Karpas-422 (cell line): ENCODE data around the gene LPP. TPM values are rescaled to one million over a fixed set of nuclear protein-coding genes. Genes with fewer than 3 reads are reported as not detected.

Experiments
- DNase-seq: peaks from one replicate; pipeline ENCODE4 v3.0.0-alpha.2; 2015
- H2AFZ ChIP-seq: fragments of 200-600 bp; sonication (generic); 2 replicates; pipeline ENCODE4 v1.6.1; 2014; ENCODE audit warnings: antibody characterized with exemption, low read length, mixed read lengths
- H3K27ac ChIP-seq: fragments of 200-600 bp; sonication (generic); 2 replicates; pipeline ENCODE4 v1.5.1; 2014; ENCODE audit warnings: mild to moderate bottlenecking, low read length, moderate library complexity
- H3K27me3 ChIP-seq: fragments of 200-600 bp; sonication (generic); 2 replicates; pipeline ENCODE4 v1.6.1; 2014; ENCODE audit warnings: low read length, mixed read lengths
- H3K36me3 ChIP-seq: fragments of 200-600 bp; sonication (generic); 2 replicates; pipeline ENCODE4 v1.6.1; 2014; ENCODE audit warnings: low read length, mixed read lengths; ENCODE audit not compliant: insufficient read depth
- H3K4me1 ChIP-seq: fragments of 200-600 bp; sonication (generic); 2 replicates; pipeline ENCODE4 v1.6.1; 2014; ENCODE audit warnings: mild to moderate bottlenecking, low read length, mixed read lengths
- H3K4me2 ChIP-seq: fragments of 200-600 bp; sonication (generic); 2 replicates; pipeline ENCODE4 v1.6.1; 2014; ENCODE audit warnings: low read length, low read depth, mild to moderate bottlenecking; ENCODE audit not compliant: poor library complexity, severe bottlenecking
- H3K4me3 ChIP-seq: fragments of 200-600 bp; sonication (generic); 2 replicates; pipeline ENCODE4 v1.5.1; 2014; ENCODE audit warnings: mild to moderate bottlenecking, antibody characterized with exemption, low read length, mixed read lengths
- H3K79me2 ChIP-seq: fragments of 200-600 bp; sonication (generic); 2 replicates; pipeline ENCODE4 v1.6.1; 2014; ENCODE audit warnings: mild to moderate bottlenecking, low read length, mixed read lengths
- H3K9ac ChIP-seq: fragments of 200-600 bp; sonication (generic); 2 replicates; pipeline ENCODE4 v1.6.0; 2014; ENCODE audit warnings: low read length
- H3K9me2 ChIP-seq: fragments of 200-600 bp; sonication (generic), shearing (Covaris generic); replicated peaks from 2 replicates; pipeline ENCODE4 v1.6.0; 2014; ENCODE audit warnings: mild to moderate bottlenecking, low read length, moderate library complexity; ENCODE audit not compliant: insufficient read depth
- H3K9me3 ChIP-seq: fragments of 300-700, 200-600 bp; sonication (generic); 2 replicates; pipeline ENCODE4 v1.6.1; 2014; ENCODE audit warnings: low read length, mixed read lengths
- H4K20me1 ChIP-seq: fragments of 200-600 bp; sonication (generic); 2 replicates; pipeline ENCODE4 v1.6.1; 2014; ENCODE audit warnings: mild to moderate bottlenecking, antibody characterized with exemption, low read length, low read depth; ENCODE audit not compliant: insufficient read depth
- total RNA-seq: library from RNA; depleted of rRNA; stranded (reverse); fragments of >200 nt; shearing (Covaris generic); gene quantifications from 2 replicates; pipeline ENCODE4 v1.2.3, GENCODE V29; 2014; ENCODE audit warnings: low replicate concordance

The LPP gene
- total RNA-seq, 1 experiment from 2014 or later = 88.5 TPM

- Histone ChIP-seq H3K4me1 (peaks cover 5% of the 10 kb centered on the region), H3K9me2 (no peaks in the 10 kb centered on the region), H3K4me3 (no peak overlapping the region), H3K79me2 (no peaks in the 10 kb centered on the region), H4K20me1 (no peaks in the 10 kb centered on the region), H3K9ac (no peak overlapping the region), H3K9me3 (no peaks in the 10 kb centered on the region), H3K4me2 (no peak overlapping the region), H3K27ac (no peak overlapping the region), H3K27me3 (no peaks in the 10 kb centered on the region), H3K36me3 (no peaks in the 10 kb centered on the region), H2AFZ (no peak overlapping the region)
- DNase-seq = no peak
Observed at GRCh38 chr3:188523291-188523690, 369.3 kb downstream of the LPP start.

- Histone ChIP-seq H3K36me3 (no peaks in the 10 kb centered on the region), H3K9me2 (no peaks in the 10 kb centered on the region), H3K27ac (no peak overlapping the region), H3K4me1 (peaks cover 5% of the 10 kb centered on the region), H3K4me3 (no peak overlapping the region), H3K79me2 (no peaks in the 10 kb centered on the region), H3K9me3 (no peaks in the 10 kb centered on the region), H3K9ac (no peak overlapping the region), H2AFZ (no peak overlapping the region), H4K20me1 (no peaks in the 10 kb centered on the region), H3K4me2 (no peak overlapping the region), H3K27me3 (no peaks in the 10 kb centered on the region)
- DNase-seq = no peak
Observed at GRCh38 chr3:188524052-188524451, 370.1 kb downstream of the LPP start.

- no peak for DNase-seq
- peaks cover 3% of the 10 kb centered on the region for H3K4me1 ChIP-seq
- H3K4me3 ChIP-seq = no peak overlapping the region
- H3K27ac ChIP-seq = no peak overlapping the region
- H3K9me3 ChIP-seq = no peaks in the 10 kb centered on the region
- no peaks in the 10 kb centered on the region for H3K9me2 ChIP-seq
- no peaks in the 10 kb centered on the region for H3K79me2 ChIP-seq
- H3K9ac ChIP-seq = no peak overlapping the region
- H3K27me3 ChIP-seq = no peaks in the 10 kb centered on the region
- no peak overlapping the region for H2AFZ ChIP-seq
- no peak overlapping the region for H3K4me2 ChIP-seq
- no peaks in the 10 kb centered on the region for H4K20me1 ChIP-seq
- no peaks in the 10 kb centered on the region for H3K36me3 ChIP-seq
Observed at GRCh38 chr3:188526057-188526456, 372.1 kb downstream of the LPP start.

- Histone ChIP-seq H3K4me1 (no peaks in the 10 kb centered on the region), H3K27me3 (no peaks in the 10 kb centered on the region), H3K9ac (no peak overlapping the region), H2AFZ (no peak overlapping the region), H4K20me1 (no peaks in the 10 kb centered on the region), H3K9me2 (no peaks in the 10 kb centered on the region), H3K27ac (no peak overlapping the region), H3K36me3 (no peaks in the 10 kb centered on the region), H3K4me3 (no peak overlapping the region), H3K9me3 (no peaks in the 10 kb centered on the region), H3K79me2 (no peaks in the 10 kb centered on the region), H3K4me2 (no peak overlapping the region)
- DNase-seq = no peak
Observed at GRCh38 chr3:188527389-188527788, 373.4 kb downstream of the LPP start.

- no peaks in the 10 kb centered on the region for H3K4me1 ChIP-seq
- no peak overlapping the region for H2AFZ ChIP-seq
- no peak overlapping the region for H3K4me3 ChIP-seq
- H3K4me2 ChIP-seq = no peak overlapping the region
- H3K27me3 ChIP-seq = no peaks in the 10 kb centered on the region
- no peaks in the 10 kb centered on the region for H3K9me2 ChIP-seq
- H4K20me1 ChIP-seq = no peaks in the 10 kb centered on the region
- H3K27ac ChIP-seq = no peak overlapping the region
- H3K9ac ChIP-seq = no peak overlapping the region
- no peaks in the 10 kb centered on the region for H3K9me3 ChIP-seq
- no peak for DNase-seq
- H3K36me3 ChIP-seq = no peaks in the 10 kb centered on the region
- H3K79me2 ChIP-seq = no peaks in the 10 kb centered on the region
Observed at GRCh38 chr3:188528396-188528795, 374.4 kb downstream of the LPP start.

DNA sequence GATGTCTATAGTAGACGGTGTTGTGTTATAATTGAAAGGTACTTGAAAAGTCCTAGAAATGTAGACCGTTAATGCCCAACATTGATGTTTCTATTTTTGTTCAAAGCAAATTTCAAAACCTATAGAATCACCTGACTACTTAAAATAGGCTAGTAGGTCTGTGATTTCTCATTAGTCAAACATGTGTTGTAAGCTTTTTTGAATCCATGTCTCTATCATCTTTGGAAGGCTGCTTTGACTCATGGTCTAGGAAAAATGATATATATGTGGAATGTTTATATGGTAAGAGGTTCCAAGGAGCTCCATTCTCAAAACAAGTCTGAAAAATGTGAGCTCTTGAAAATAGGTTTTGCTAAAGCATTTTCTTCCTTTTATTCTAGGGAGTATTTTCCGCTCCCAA lies 375.3 kb downstream of the LPP start:
- Histone ChIP-seq H3K27me3 (no peaks in the 10 kb centered on the region), H4K20me1 (no peaks in the 10 kb centered on the region), H3K36me3 (no peaks in the 10 kb centered on the region), H3K79me2 (no peaks in the 10 kb centered on the region), H3K9ac (no peak overlapping the region), H3K4me3 (no peak overlapping the region), H3K4me1 (no peaks in the 10 kb centered on the region), H2AFZ (no peak overlapping the region), H3K27ac (no peak overlapping the region), H3K4me2 (no peak overlapping the region), H3K9me3 (no peaks in the 10 kb centered on the region), H3K9me2 (no peaks in the 10 kb centered on the region)
- DNase-seq = no peak

- no peak overlapping the region for H3K4me2 ChIP-seq
Observed at GRCh38 chr3:188530226-188530625, 376.3 kb downstream of the LPP start.

GRCh38 chr3:188531210-188531609 lies 377.3 kb downstream of the LPP start:
- Histone ChIP-seq H3K4me2 (no peak overlapping the region), H4K20me1 (no peaks in the 10 kb centered on the region), H3K4me3 (no peak overlapping the region), H3K79me2 (no peaks in the 10 kb centered on the region), H3K9ac (no peak overlapping the region), H3K4me1 (no peaks in the 10 kb centered on the region), H3K9me3 (no peaks in the 10 kb centered on the region), H3K36me3 (no peaks in the 10 kb centered on the region), H2AFZ (no peak overlapping the region), H3K9me2 (no peaks in the 10 kb centered on the region), H3K27me3 (no peaks in the 10 kb centered on the region), H3K27ac (no peak overlapping the region)
- no peak for DNase-seq

More at GRCh38 chr3:188530226-188530625, 376.3 kb downstream of the LPP start:
- no peak overlapping the region for H3K4me3 ChIP-seq
- no peaks in the 10 kb centered on the region for H3K27me3 ChIP-seq
- H3K9ac ChIP-seq = no peak overlapping the region
- H3K4me1 ChIP-seq = no peaks in the 10 kb centered on the region
- no peaks in the 10 kb centered on the region for H4K20me1 ChIP-seq
- no peaks in the 10 kb centered on the region for H3K9me3 ChIP-seq
- no peak overlapping the region for H3K27ac ChIP-seq
- no peaks in the 10 kb centered on the region for H3K79me2 ChIP-seq
- H2AFZ ChIP-seq = no peak overlapping the region
- H3K36me3 ChIP-seq = no peaks in the 10 kb centered on the region
- no peak for DNase-seq
- H3K9me2 ChIP-seq = no peaks in the 10 kb centered on the region

DNA sequence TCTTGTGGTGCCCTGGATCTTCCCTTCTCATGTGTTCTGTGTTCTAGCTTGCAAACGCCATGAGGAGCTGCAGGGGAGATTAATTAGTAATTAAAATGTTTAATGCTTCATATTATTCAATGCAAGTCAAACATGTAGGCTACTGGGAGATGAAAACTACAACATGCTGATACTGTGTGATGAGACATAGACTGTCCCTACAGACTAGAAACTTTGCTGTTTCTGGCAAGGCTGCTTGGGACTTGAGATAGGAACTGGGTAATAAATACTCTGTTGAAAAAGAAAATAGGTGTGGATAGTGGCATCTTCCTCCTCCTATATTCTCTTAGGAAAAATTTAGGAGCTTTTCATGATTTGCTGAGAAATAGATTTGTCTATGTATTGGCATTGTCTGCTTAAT lies 379.2 kb downstream of the LPP start:
- H3K27me3 ChIP-seq = no peaks in the 10 kb centered on the region
- H2AFZ ChIP-seq = no peak overlapping the region
- H3K36me3 ChIP-seq = no peaks in the 10 kb centered on the region
- H3K9me2 ChIP-seq = no peaks in the 10 kb centered on the region
- no peak for DNase-seq
- H3K9me3 ChIP-seq = no peaks in the 10 kb centered on the region
- no peak overlapping the region for H3K27ac ChIP-seq
- no peak overlapping the region for H3K4me3 ChIP-seq
- H3K79me2 ChIP-seq = no peaks in the 10 kb centered on the region
- H3K4me1 ChIP-seq = no peaks in the 10 kb centered on the region
- H3K9ac ChIP-seq = no peak overlapping the region
- no peaks in the 10 kb centered on the region for H4K20me1 ChIP-seq
- no peak overlapping the region for H3K4me2 ChIP-seq
